ENCODE measurements around the gene SLC35E2B.
"Not testable (repeated sequence)": the region's sequence is repeated elsewhere in the genome, so short reads cannot be mapped to it uniquely, and the experiment has no call there.

- not testable (repeated sequence) for TF ChIP-seq EZH2 (IDR thresholded peaks at IDR 0.05); POLR2AphosphoS5 (IDR thresholded peaks at IDR 0.05; ENCODE audit: borderline replicate concordance, low read depth, low read length)
Observed at GRCh38 chr1:1638528-1638927, 54.1 kb downstream of the SLC35E2B start.

Data from SK-N-MC (cell line).